ENCODE results near the gene PTPRD. TPM values are rescaled to one million over a fixed set of nuclear protein-coding genes. Genes with fewer than 3 reads are reported as not detected.

Gene PTPRD
- total and polyA plus RNA-seq, 2 of the 4 experiments (the other 2 are of a cell fraction): 0.07 to 0.18 TPM

DNA sequence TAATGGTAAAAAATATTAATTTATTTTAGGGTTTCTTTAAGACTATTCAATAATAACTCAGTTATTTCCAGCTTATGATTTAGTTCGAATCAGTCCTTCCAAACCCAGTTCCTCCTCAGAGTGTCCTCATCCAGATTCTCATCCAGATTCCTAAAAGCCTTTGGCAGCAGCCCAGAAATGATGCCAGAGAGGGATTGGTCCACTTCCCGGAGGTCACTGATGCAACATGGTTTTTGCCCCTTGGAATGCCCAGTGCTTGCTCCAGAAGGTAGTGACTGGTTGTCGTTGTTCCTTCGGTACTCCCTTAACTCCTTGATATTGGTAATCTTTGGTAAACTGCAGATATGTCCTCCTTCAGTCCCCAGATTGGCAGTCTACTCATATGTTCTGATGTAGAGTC is 2320.1 kb downstream of the PTPRD start:
- ATAC-seq (ENCODE audit: low read depth) (no peak), DNase-seq (no peak)
- H3K36me3 ChIP-seq (ENCODE audit: control insufficient read depth, insufficient read depth, low read length): no peaks in the 10 kb centered on the region
- in situ Hi-C loops (cut with MboI; ENCODE audit: low sequenced_read_pairs) (no loop called here), intact Hi-C loops (cut with micrococcal nuclease) (no loop called here), dilution Hi-C loops (cut with HindIII; ENCODE audit: low sequenced_read_pairs, unreplicated experiment) (no loop called here)
- ChIA-PET CTCF (no interaction called here), POLR2A (ENCODE audit: unreplicated experiment) (no interaction called here)
- no TSS peak for BruUV-seq (replicated peaks)
- H3K9ac ChIP-seq (ENCODE audit: low read depth, low read length): no peak overlapping the region
- H2BK20ac ChIP-seq (ENCODE audit: low read depth, low read length): no peak overlapping the region
- no peak overlapping the region for H2BK15ac ChIP-seq (ENCODE audit: low read depth, low read length)
- H3K27me3 ChIP-seq (ENCODE audit: control insufficient read depth, insufficient read depth, low read length): no peaks in the 10 kb centered on the region
- H2AK9ac ChIP-seq (replicated peaks; ENCODE audit: low read depth, low read length, poor library complexity): no peak overlapping the region
- no peaks in the 10 kb centered on the region for H3K79me1 ChIP-seq (ENCODE audit: low read depth in 1 of 2, low read length in 2 of 2)
- H3K23ac ChIP-seq (ENCODE audit: low read depth, low read length): no peak overlapping the region
- no peak overlapping the region for H2AK5ac ChIP-seq (ENCODE audit: low read depth, low read length)
- no peak overlapping the region for H3K14ac ChIP-seq (replicated peaks; ENCODE audit: low read depth, low read length)
- H3K9me3 ChIP-seq (ENCODE audit: control insufficient read depth, insufficient read depth, low read length): peaks cover 5% of the 10 kb centered on the region; the same call in 1 of the 2 replicates
- H2AFZ ChIP-seq (replicated peaks; ENCODE audit: low read length, poor library complexity): no peak overlapping the region
- H4K20me1 ChIP-seq (ENCODE audit: insufficient read depth, low read length): no peaks in the 10 kb centered on the region
- no peak overlapping the region for H4K5ac ChIP-seq (ENCODE audit: low read depth, low read length)
- H3K9me1 ChIP-seq (ENCODE audit: insufficient read depth, low read length): no peaks in the 10 kb centered on the region
- no peak overlapping the region for H4K8ac ChIP-seq (ENCODE audit: low read depth in 2 of 2, low read length in 2 of 2)
- no peak overlapping the region for H2BK5ac ChIP-seq (ENCODE audit: low read depth, low read length, poor library complexity, severe bottlenecking)
- no peak overlapping the region for H3K56ac ChIP-seq (ENCODE audit: extremely low read depth, insufficient read depth, low read length)
- no peak overlapping the region for H3K4me2 ChIP-seq (ENCODE audit: low read depth, low read length)
- H3K27ac ChIP-seq (ENCODE audit: insufficient read depth, low read length): no peak overlapping the region
- H4K91ac ChIP-seq (ENCODE audit: insufficient read depth, low read depth, low read length): no peak overlapping the region
- TF ChIP-seq, protein P1, sequence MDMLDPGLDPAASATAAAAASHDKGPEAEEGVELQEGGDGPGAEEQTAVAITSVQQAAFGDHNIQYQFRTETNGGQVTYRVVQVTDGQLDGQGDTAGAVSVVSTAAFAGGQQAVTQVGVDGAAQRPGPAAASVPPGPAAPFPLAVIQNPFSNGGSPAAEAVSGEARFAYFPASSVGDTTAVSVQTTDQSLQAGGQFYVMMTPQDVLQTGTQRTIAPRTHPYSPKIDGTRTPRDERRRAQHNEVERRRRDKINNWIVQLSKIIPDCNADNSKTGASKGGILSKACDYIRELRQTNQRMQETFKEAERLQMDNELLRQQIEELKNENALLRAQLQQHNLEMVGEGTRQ (IDR thresholded peaks at IDR 0.05; ENCODE audit: low read depth, low read length): no peak
- TF ChIP-seq MAZ (IDR thresholded peaks at IDR 0.05; ENCODE audit: borderline replicate concordance, low read depth, low read length): no peak
- no peak for TF ChIP-seq NFE2L2 (IDR thresholded peaks at IDR 0.05; ENCODE audit: low read depth, low read length)
- TF ChIP-seq, protein P2, sequence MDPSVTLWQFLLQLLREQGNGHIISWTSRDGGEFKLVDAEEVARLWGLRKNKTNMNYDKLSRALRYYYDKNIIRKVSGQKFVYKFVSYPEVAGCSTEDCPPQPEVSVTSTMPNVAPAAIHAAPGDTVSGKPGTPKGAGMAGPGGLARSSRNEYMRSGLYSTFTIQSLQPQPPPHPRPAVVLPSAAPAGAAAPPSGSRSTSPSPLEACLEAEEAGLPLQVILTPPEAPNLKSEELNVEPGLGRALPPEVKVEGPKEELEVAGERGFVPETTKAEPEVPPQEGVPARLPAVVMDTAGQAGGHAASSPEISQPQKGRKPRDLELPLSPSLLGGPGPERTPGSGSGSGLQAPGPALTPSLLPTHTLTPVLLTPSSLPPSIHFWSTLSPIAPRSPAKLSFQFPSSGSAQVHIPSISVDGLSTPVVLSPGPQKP (IDR thresholded peaks at IDR 0.05; ENCODE audit: borderline replicate concordance, low read depth, low read length): no peak
- TF ChIP-seq, protein P3, sequence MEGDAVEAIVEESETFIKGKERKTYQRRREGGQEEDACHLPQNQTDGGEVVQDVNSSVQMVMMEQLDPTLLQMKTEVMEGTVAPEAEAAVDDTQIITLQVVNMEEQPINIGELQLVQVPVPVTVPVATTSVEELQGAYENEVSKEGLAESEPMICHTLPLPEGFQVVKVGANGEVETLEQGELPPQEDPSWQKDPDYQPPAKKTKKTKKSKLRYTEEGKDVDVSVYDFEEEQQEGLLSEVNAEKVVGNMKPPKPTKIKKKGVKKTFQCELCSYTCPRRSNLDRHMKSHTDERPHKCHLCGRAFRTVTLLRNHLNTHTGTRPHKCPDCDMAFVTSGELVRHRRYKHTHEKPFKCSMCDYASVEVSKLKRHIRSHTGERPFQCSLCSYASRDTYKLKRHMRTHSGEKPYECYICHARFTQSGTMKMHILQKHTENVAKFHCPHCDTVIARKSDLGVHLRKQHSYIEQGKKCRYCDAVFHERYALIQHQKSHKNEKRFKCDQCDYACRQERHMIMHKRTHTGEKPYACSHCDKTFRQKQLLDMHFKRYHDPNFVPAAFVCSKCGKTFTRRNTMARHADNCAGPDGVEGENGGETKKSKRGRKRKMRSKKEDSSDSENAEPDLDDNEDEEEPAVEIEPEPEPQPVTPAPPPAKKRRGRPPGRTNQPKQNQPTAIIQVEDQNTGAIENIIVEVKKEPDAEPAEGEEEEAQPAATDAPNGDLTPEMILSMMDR (conservative IDR thresholded peaks at IDR 0.05; ENCODE audit: low read depth, low read length): no peak
- no peak for TF ChIP-seq FOS (IDR thresholded peaks at IDR 0.05; ENCODE audit: low read depth, low read length)
- no peak for TF ChIP-seq MXI1 (IDR thresholded peaks at IDR 0.05; ENCODE audit: borderline replicate concordance, low read depth, low read length)
- no peak for TF ChIP-seq SMC3 (IDR thresholded peaks at IDR 0.05; ENCODE audit: low read depth, low read length)
- TF ChIP-seq RAD21 (IDR thresholded peaks at IDR 0.05; ENCODE audit: low read length): no peak
- no peak for TF ChIP-seq POLR2A (IDR thresholded peaks at IDR 0.05; ENCODE audit: low read depth, low read length)
- no peak for TF ChIP-seq CHD1 (IDR thresholded peaks at IDR 0.05; ENCODE audit: low read depth, low read length)
- TF ChIP-seq MAFK (IDR thresholded peaks at IDR 0.05; ENCODE audit: low read depth, low read length): no peak
- TF ChIP-seq RFX5 (IDR thresholded peaks at IDR 0.05; ENCODE audit: low read depth, low read length): no peak
- no peak for TF ChIP-seq RCOR1 (IDR thresholded peaks at IDR 0.05; ENCODE audit: insufficient replicate concordance, low read length)
- no peak for TF ChIP-seq CEBPB (IDR thresholded peaks at IDR 0.05; ENCODE audit: low read depth, low read length)
- TF ChIP-seq BHLHE40 (IDR thresholded peaks at IDR 0.05; ENCODE audit: low read depth, low read length): no peak
- no peaks in the 10 kb centered on the region for H3K4me1 ChIP-seq (ENCODE audit: control insufficient read depth, insufficient read depth, low read length)
- H2BK120ac ChIP-seq (ENCODE audit: low read depth, low read length): no peak overlapping the region
- H3K4ac ChIP-seq (ENCODE audit: low read depth, low read length): no peak overlapping the region
- no peak overlapping the region for H3K4me3 ChIP-seq (ENCODE audit: insufficient read depth, low read depth, low read length)
- no peak overlapping the region for H3K18ac ChIP-seq (ENCODE audit: low read depth, low read length)
- WGBS, 2 experiments (ENCODE audit: extremely low coverage in 2 of 2, insufficient read length in 1 of 2): no CpG with 5 or more reads among the region's 4 CpGs
